Uterus (tissue), 2 donors: ENCODE measurements around the gene NDUFB6.

Experiments used
- CTCF ChIP-seq, 4 experiments: fragments of 200-600 bp in 2 of 4; fragments of 450-650 bp in 2 of 4; sonication (generic) in 2 of 4; IDR thresholded peaks; one replicate each; pipeline ENCODE4 v1.5.1; 2016 to 2019; ENCODE audit warnings: antibody characterized with exemption in 4 of 4, mild to moderate bottlenecking in 2 of 4, moderate library complexity in 1 of 4
- POLR2A ChIP-seq, 2 donors: fragments of 450-650 bp; IDR thresholded peaks; one replicate each; pipeline ENCODE4 v1.6.1; 2016; ENCODE audit warnings: antibody characterized with exemption in 2 of 2, mild to moderate bottlenecking in 1 of 2, moderate library complexity in 1 of 2

- TF ChIP-seq CTCF (IDR thresholded peaks at IDR 0.05) (no peak), POLR2A (IDR thresholded peaks at IDR 0.05) (peak; percentile 71 to 78)
Measured at GRCh38 chr9:32552172-32552872, 20.6 kb downstream of the NDUFB6 start, which contains the start of the genes SMIM27 and TOPORS.
